Prostate gland (tissue), 2 donors: ENCODE measurements around the gene TGIF2.

Source experiments
- POLR2A ChIP-seq: fragments of 450-650 bp; IDR thresholded peaks from one replicate; pipeline ENCODE4 v1.6.1; 2016; ENCODE audit warnings: antibody characterized with exemption, mild to moderate bottlenecking
- TF ChIP-seq, protein P1 (sequence below), 4 experiments: fragments of 200-600 bp in 2 of 4; fragments of 450-650 bp in 2 of 4; sonication (generic) in 2 of 4; IDR thresholded peaks; 1 replicate in 3 of 4; 2 replicates in 1 of 4; pipeline ENCODE4 v1.5.1; 2016 to 2019; ENCODE audit warnings: antibody characterized with exemption in 4 of 4, mild to moderate bottlenecking in 2 of 4, moderate library complexity in 2 of 4

DNA sequence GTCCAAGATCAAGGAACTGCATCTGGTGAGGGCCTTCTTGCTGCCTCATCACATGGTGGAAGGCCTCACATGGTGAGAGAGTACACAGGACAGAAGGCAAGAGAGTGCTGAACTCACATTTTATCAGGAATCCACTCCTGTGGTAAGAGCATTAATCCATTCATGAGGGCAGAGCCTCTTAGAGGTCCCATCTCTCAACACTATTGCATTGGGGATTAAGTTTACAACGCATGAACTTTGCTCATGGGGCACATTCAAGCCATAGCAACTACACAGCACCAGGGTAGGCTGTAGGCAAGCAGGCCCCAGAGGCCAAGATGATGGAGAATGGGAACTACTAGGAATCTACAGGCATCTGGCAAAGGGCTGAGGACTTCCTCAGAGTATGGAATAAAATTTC is 10.0 kb upstream of the TGIF2 start:
- TF ChIP-seq, protein P1, sequence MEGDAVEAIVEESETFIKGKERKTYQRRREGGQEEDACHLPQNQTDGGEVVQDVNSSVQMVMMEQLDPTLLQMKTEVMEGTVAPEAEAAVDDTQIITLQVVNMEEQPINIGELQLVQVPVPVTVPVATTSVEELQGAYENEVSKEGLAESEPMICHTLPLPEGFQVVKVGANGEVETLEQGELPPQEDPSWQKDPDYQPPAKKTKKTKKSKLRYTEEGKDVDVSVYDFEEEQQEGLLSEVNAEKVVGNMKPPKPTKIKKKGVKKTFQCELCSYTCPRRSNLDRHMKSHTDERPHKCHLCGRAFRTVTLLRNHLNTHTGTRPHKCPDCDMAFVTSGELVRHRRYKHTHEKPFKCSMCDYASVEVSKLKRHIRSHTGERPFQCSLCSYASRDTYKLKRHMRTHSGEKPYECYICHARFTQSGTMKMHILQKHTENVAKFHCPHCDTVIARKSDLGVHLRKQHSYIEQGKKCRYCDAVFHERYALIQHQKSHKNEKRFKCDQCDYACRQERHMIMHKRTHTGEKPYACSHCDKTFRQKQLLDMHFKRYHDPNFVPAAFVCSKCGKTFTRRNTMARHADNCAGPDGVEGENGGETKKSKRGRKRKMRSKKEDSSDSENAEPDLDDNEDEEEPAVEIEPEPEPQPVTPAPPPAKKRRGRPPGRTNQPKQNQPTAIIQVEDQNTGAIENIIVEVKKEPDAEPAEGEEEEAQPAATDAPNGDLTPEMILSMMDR (IDR thresholded peaks at IDR 0.05) = no peak
- no peak for TF ChIP-seq POLR2A
